Stimulated activated CD4-positive, alpha-beta T cell treated with anti-CD3 and anti-CD28 coated beads, Interleukin-15, amount 100 ng/mL, for 1 hour (primary cell): Measurements from ENCODE around the gene KLK8.
"Not testable (repeated sequence)": the region's sequence is repeated elsewhere in the genome, so short reads cannot be mapped to it uniquely, and the experiment has no call there.

Source experiments
- DNase-seq, 2 donors: peaks; one replicate each; pipeline ENCODE4 v3.0.0-alpha.2; 2020; ENCODE audit warnings: low read depth in 1 of 2, low spot score in 1 of 2

The KLK8 gene

GRCh38 chr19:50984416-50984815 lies 17.0 kb downstream of the KLK8 start:
- not testable (repeated sequence) for DNase-seq

- no peak for DNase-seq
These were observed 17.6 kb downstream of the KLK8 start, which contains the start of gene KLK7 for GRCh38 chr19:50983625-50984292. Gene KLK7, minus strand, starts transcription at chr19:50983917. Its CDS starts 1,518 bp downstream, at chr19:50982399.

GRCh38 chr19:50982186-50982585 lies 19.2 kb downstream of the KLK8 start:
- no peak for DNase-seq

GRCh38 chr19:50981587-50982146 lies 19.7 kb downstream of the KLK8 start:
- no peak for DNase-seq

GRCh38 chr19:50980208-50980607 lies 21.2 kb downstream of the KLK8 start:
- no peak for DNase-seq

- DNase-seq, result no peak
These were observed 21.6 kb downstream of the KLK8 start for GRCh38 chr19:50979758-50980157.

- DNase-seq, result no peak
These were observed 22.5 kb downstream of the KLK8 start for GRCh38 chr19:50978772-50979390.

- no peak for DNase-seq
These were observed 23.8 kb downstream of the KLK8 start for GRCh38 chr19:50977626-50978025.

GRCh38 chr19:50975766-50976165 lies 25.6 kb downstream of the KLK8 start:
- no peak for DNase-seq

GRCh38 chr19:50974702-50975556 lies 26.5 kb downstream of the KLK8 start:
- DNase-seq, result no peak

GRCh38 chr19:50972795-50973376 lies 28.5 kb downstream of the KLK8 start:
- DNase-seq, result no peak

- not testable (repeated sequence) for DNase-seq
These were observed 31.6 kb downstream of the KLK8 start for GRCh38 chr19:50969810-50970209.

GRCh38 chr19:50969413-50969760 lies 32.0 kb downstream of the KLK8 start, which contains the start of gene KLK6:
Gene KLK6, minus strand, starts transcription at chr19:50969591. Its CDS starts 1,487 bp downstream, at chr19:50968104.
- no peak for DNase-seq

- no peak for DNase-seq
These were observed 32.5 kb downstream of the KLK8 start for GRCh38 chr19:50968716-50969412.

- DNase-seq, result no peak
These were observed 33.3 kb downstream of the KLK8 start for GRCh38 chr19:50967929-50968715.

- DNase-seq, result no peak
These were observed 37.1 kb downstream of the KLK8 start for GRCh38 chr19:50964266-50964665.

GRCh38 chr19:50963381-50963780 lies 38.0 kb downstream of the KLK8 start:
- DNase-seq, result no peak

GRCh38 chr19:50962245-50962644 lies 39.2 kb downstream of the KLK8 start:
- DNase-seq, result no peak

GRCh38 chr19:50959731-50960500 lies 41.5 kb downstream of the KLK8 start:
- no peak for DNase-seq
